Panc1 (cell line): ENCODE measurements around the gene KCNK6.

Experiments
- CTCF ChIP-seq: fragments of 450-650 bp; IDR thresholded peaks from 2 replicates; pipeline ENCODE4 v1.5.1; 2017; ENCODE audit warnings: mild to moderate bottlenecking
- POLR2AphosphoS5 ChIP-seq: IDR thresholded peaks from 2 replicates; pipeline ENCODE4 v1.6.1; 2012; ENCODE audit warnings: mild to moderate bottlenecking, low read depth, low read length, moderate library complexity
- SIN3A ChIP-seq: IDR thresholded peaks from 2 replicates; pipeline ENCODE4 v1.6.1; 2012; ENCODE audit warnings: low read depth, mild to moderate bottlenecking, low read length, moderate library complexity, borderline replicate concordance; ENCODE audit not compliant: insufficient read depth
- TCF7L2 ChIP-seq: IDR thresholded peaks from 2 replicates; pipeline ENCODE4 v1.6.1; 2011; ENCODE audit warnings: mild to moderate bottlenecking, low read depth, low read length, inconsistent platforms
- TF ChIP-seq, protein P1 (sequence below), 2 experiments: IDR thresholded peaks; 2 replicates each; pipeline ENCODE4 v1.6.1; 2011 to 2012; ENCODE audit warnings: low read depth in 2 of 2, control low read depth in 1 of 2, low read length in 1 of 2, mild to moderate bottlenecking in 1 of 2, moderate library complexity in 1 of 2; ENCODE audit not compliant: insufficient read depth in 1 of 2

DNA sequence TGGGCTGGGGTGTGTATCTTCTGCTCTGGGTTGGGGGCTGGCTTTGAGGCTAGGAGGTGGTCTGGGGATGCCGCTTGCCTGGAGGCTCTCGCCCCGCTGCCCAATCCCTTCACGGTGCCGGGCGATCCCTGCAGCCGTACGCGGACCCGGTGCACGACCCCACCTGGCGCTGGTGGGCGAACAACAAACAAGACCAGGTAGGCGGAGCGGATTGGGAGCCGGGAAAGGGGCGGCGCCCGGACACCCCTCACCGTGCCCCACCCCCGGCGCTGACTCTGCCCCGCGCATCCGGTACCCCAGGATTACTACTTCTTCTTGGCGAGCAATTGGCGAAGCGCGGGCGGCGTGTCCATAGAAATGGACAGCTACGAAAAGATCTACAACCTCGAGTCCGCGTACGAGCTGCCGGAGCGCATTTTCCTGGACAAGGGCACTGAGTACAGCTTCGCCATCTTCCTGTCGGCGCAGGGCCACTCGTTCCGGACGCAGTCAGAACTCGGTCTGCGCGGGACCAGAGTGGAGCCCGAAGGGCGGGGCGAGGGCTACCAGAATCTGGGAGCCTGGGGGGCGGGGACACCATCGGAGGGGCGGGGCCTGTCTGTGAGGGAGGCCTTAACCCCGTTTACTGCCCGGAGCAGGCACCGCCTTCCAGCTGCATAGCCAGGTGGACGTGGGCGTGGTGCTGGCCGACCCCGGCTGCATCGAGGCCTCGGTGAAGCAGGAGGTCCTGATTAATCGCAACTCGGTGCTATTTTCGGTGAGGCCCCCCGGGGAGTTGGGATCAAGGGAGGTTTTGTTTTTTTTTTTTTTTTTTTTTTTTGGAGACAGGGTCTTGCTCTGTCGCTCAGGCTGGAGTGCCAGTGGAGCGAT, 42.7 kb downstream of the KCNK6 start:
- TF ChIP-seq CTCF (no peak), POLR2AphosphoS5 (no peak), TCF7L2 (no peak), SIN3A (no peak; the same call in 1 of the 2 replicates)
- TF ChIP-seq, protein P1, sequence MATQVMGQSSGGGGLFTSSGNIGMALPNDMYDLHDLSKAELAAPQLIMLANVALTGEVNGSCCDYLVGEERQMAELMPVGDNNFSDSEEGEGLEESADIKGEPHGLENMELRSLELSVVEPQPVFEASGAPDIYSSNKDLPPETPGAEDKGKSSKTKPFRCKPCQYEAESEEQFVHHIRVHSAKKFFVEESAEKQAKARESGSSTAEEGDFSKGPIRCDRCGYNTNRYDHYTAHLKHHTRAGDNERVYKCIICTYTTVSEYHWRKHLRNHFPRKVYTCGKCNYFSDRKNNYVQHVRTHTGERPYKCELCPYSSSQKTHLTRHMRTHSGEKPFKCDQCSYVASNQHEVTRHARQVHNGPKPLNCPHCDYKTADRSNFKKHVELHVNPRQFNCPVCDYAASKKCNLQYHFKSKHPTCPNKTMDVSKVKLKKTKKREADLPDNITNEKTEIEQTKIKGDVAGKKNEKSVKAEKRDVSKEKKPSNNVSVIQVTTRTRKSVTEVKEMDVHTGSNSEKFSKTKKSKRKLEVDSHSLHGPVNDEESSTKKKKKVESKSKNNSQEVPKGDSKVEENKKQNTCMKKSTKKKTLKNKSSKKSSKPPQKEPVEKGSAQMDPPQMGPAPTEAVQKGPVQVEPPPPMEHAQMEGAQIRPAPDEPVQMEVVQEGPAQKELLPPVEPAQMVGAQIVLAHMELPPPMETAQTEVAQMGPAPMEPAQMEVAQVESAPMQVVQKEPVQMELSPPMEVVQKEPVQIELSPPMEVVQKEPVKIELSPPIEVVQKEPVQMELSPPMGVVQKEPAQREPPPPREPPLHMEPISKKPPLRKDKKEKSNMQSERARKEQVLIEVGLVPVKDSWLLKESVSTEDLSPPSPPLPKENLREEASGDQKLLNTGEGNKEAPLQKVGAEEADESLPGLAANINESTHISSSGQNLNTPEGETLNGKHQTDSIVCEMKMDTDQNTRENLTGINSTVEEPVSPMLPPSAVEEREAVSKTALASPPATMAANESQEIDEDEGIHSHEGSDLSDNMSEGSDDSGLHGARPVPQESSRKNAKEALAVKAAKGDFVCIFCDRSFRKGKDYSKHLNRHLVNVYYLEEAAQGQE (IDR thresholded peaks at IDR 0.05; ENCODE audit: insufficient read depth in 1 of 2, low read depth in 2 of 2, low read length in 1 of 2) = no peak
